ENCODE measurements around the gene SERPINI2.

Gene SERPINI2

GRCh38 chr3:167473863-167474262 is at the start of gene SERPINI2:
SERPINI2 (minus strand) TSS chr3:167474042; CDS start chr3:167471834, 2,208 bp downstream.
- Histone ChIP-seq H3K4me3 (ENCODE audit: low read length) (no peak within 1 kb of the TSS), H3K36me3 (ENCODE audit: control insufficient read depth, insufficient read depth, low read length) (no peaks in the 10 kb centered on the region), H3K27me3 (ENCODE audit: control insufficient read depth, insufficient read depth, low read length) (no peaks in the 10 kb centered on the region), H3K9me3 (ENCODE audit: control insufficient read depth, low read length) (no peaks in the 10 kb centered on the region), H3K4me1 (ENCODE audit: control insufficient read depth, insufficient read depth, low read length) (no peaks in the 10 kb centered on the region), H3K9ac (ENCODE audit: low read length) (no peak within 1 kb of the TSS)

GRCh38 chr3:167521006-167521355 is 47.1 kb upstream of the SERPINI2 start:
- H3K4me3 ChIP-seq (ENCODE audit: low read length): no peak overlapping the region
- no peak overlapping the region for H3K9ac ChIP-seq (ENCODE audit: low read length)
- H3K9me3 ChIP-seq (ENCODE audit: control insufficient read depth, low read length): no peaks in the 10 kb centered on the region
- no peaks in the 10 kb centered on the region for H3K4me1 ChIP-seq (ENCODE audit: control insufficient read depth, insufficient read depth, low read length)
- no peaks in the 10 kb centered on the region for H3K36me3 ChIP-seq (ENCODE audit: control insufficient read depth, insufficient read depth, low read length)
- no peaks in the 10 kb centered on the region for H3K27me3 ChIP-seq (ENCODE audit: control insufficient read depth, insufficient read depth, low read length)

- Histone ChIP-seq H3K4me3 (ENCODE audit: low read length) (no peak overlapping the region), H3K27me3 (ENCODE audit: control insufficient read depth, insufficient read depth, low read length) (no peaks in the 10 kb centered on the region), H3K9ac (ENCODE audit: low read length) (no peak overlapping the region), H3K4me1 (ENCODE audit: control insufficient read depth, insufficient read depth, low read length) (no peaks in the 10 kb centered on the region), H3K36me3 (ENCODE audit: control insufficient read depth, insufficient read depth, low read length) (no peaks in the 10 kb centered on the region), H3K9me3 (ENCODE audit: control insufficient read depth, low read length) (no peaks in the 10 kb centered on the region)
Observed at GRCh38 chr3:167520266-167521005, 46.6 kb upstream of the SERPINI2 start.

- no peaks in the 10 kb centered on the region for H3K27me3 ChIP-seq (ENCODE audit: control insufficient read depth, insufficient read depth, low read length)
- no peaks in the 10 kb centered on the region for H3K36me3 ChIP-seq (ENCODE audit: control insufficient read depth, insufficient read depth, low read length)
- H3K4me1 ChIP-seq (ENCODE audit: control insufficient read depth, insufficient read depth, low read length): no peaks in the 10 kb centered on the region
- H3K4me3 ChIP-seq (ENCODE audit: low read length): no peak overlapping the region
- H3K9ac ChIP-seq (ENCODE audit: low read length): no peak overlapping the region
- H3K9me3 ChIP-seq (ENCODE audit: control insufficient read depth, low read length): no peaks in the 10 kb centered on the region
Observed at GRCh38 chr3:167507954-167508353, 34.1 kb upstream of the SERPINI2 start.

GRCh38 chr3:167502401-167502800 is 28.6 kb upstream of the SERPINI2 start:
- Histone ChIP-seq H3K9ac (ENCODE audit: low read length) (no peak overlapping the region), H3K4me3 (ENCODE audit: low read length) (no peak overlapping the region), H3K36me3 (ENCODE audit: control insufficient read depth, insufficient read depth, low read length) (no peaks in the 10 kb centered on the region), H3K9me3 (ENCODE audit: control insufficient read depth, low read length) (no peaks in the 10 kb centered on the region), H3K4me1 (ENCODE audit: control insufficient read depth, insufficient read depth, low read length) (no peaks in the 10 kb centered on the region), H3K27me3 (ENCODE audit: control insufficient read depth, insufficient read depth, low read length) (no peaks in the 10 kb centered on the region)

GRCh38 chr3:167501941-167502340 is 28.1 kb upstream of the SERPINI2 start:
- H3K4me3 ChIP-seq (ENCODE audit: low read length): no peak overlapping the region
- H3K4me1 ChIP-seq (ENCODE audit: control insufficient read depth, insufficient read depth, low read length): no peaks in the 10 kb centered on the region
- H3K9me3 ChIP-seq (ENCODE audit: control insufficient read depth, low read length): no peaks in the 10 kb centered on the region
- no peaks in the 10 kb centered on the region for H3K27me3 ChIP-seq (ENCODE audit: control insufficient read depth, insufficient read depth, low read length)
- H3K36me3 ChIP-seq (ENCODE audit: control insufficient read depth, insufficient read depth, low read length): no peaks in the 10 kb centered on the region
- H3K9ac ChIP-seq (ENCODE audit: low read length): no peak overlapping the region

GRCh38 chr3:167497903-167498302 is 24.1 kb upstream of the SERPINI2 start:
- no peaks in the 10 kb centered on the region for H3K36me3 ChIP-seq (ENCODE audit: control insufficient read depth, insufficient read depth, low read length)
- H3K4me1 ChIP-seq (ENCODE audit: control insufficient read depth, insufficient read depth, low read length): no peaks in the 10 kb centered on the region
- H3K4me3 ChIP-seq (ENCODE audit: low read length): no peak overlapping the region
- H3K9ac ChIP-seq (ENCODE audit: low read length): no peak overlapping the region
- H3K27me3 ChIP-seq (ENCODE audit: control insufficient read depth, insufficient read depth, low read length): no peaks in the 10 kb centered on the region
- H3K9me3 ChIP-seq (ENCODE audit: control insufficient read depth, low read length): no peaks in the 10 kb centered on the region

GRCh38 chr3:167493244-167493643 is 19.4 kb upstream of the SERPINI2 start:
- Histone ChIP-seq H3K4me3 (ENCODE audit: low read length) (no peak overlapping the region), H3K36me3 (ENCODE audit: control insufficient read depth, insufficient read depth, low read length) (no peaks in the 10 kb centered on the region), H3K9me3 (ENCODE audit: control insufficient read depth, low read length) (no peaks in the 10 kb centered on the region), H3K27me3 (ENCODE audit: control insufficient read depth, insufficient read depth, low read length) (no peaks in the 10 kb centered on the region), H3K9ac (ENCODE audit: low read length) (no peak overlapping the region), H3K4me1 (ENCODE audit: control insufficient read depth, insufficient read depth, low read length) (no peaks in the 10 kb centered on the region)

- H3K4me3 ChIP-seq (ENCODE audit: low read length): no peak overlapping the region
- no peaks in the 10 kb centered on the region for H3K27me3 ChIP-seq (ENCODE audit: control insufficient read depth, insufficient read depth, low read length)
- H3K4me1 ChIP-seq (ENCODE audit: control insufficient read depth, insufficient read depth, low read length): no peaks in the 10 kb centered on the region
- no peak overlapping the region for H3K9ac ChIP-seq (ENCODE audit: low read length)
- no peaks in the 10 kb centered on the region for H3K36me3 ChIP-seq (ENCODE audit: control insufficient read depth, insufficient read depth, low read length)
- H3K9me3 ChIP-seq (ENCODE audit: control insufficient read depth, low read length): no peaks in the 10 kb centered on the region
Observed at GRCh38 chr3:167491621-167492020, 17.8 kb upstream of the SERPINI2 start.

- Histone ChIP-seq H3K36me3 (ENCODE audit: control insufficient read depth, insufficient read depth, low read length) (no peaks in the 10 kb centered on the region), H3K9ac (ENCODE audit: low read length) (no peak overlapping the region), H3K27me3 (ENCODE audit: control insufficient read depth, insufficient read depth, low read length) (no peaks in the 10 kb centered on the region), H3K9me3 (ENCODE audit: control insufficient read depth, low read length) (no peaks in the 10 kb centered on the region), H3K4me3 (ENCODE audit: low read length) (no peak overlapping the region), H3K4me1 (ENCODE audit: control insufficient read depth, insufficient read depth, low read length) (no peaks in the 10 kb centered on the region)
Observed at GRCh38 chr3:167489571-167489970, 15.7 kb upstream of the SERPINI2 start.

- H3K4me1 ChIP-seq (ENCODE audit: control insufficient read depth, insufficient read depth, low read length): no peaks in the 10 kb centered on the region
- H3K36me3 ChIP-seq (ENCODE audit: control insufficient read depth, insufficient read depth, low read length): no peaks in the 10 kb centered on the region
- H3K9ac ChIP-seq (ENCODE audit: low read length): no peak overlapping the region
- no peaks in the 10 kb centered on the region for H3K9me3 ChIP-seq (ENCODE audit: control insufficient read depth, low read length)
- no peaks in the 10 kb centered on the region for H3K27me3 ChIP-seq (ENCODE audit: control insufficient read depth, insufficient read depth, low read length)
- no peak overlapping the region for H3K4me3 ChIP-seq (ENCODE audit: low read length)
Observed at GRCh38 chr3:167487556-167487955, 13.7 kb upstream of the SERPINI2 start.

GRCh38 chr3:167484551-167484950 is 10.7 kb upstream of the SERPINI2 start:
- Histone ChIP-seq H3K4me1 (ENCODE audit: control insufficient read depth, insufficient read depth, low read length) (no peaks in the 10 kb centered on the region), H3K27me3 (ENCODE audit: control insufficient read depth, insufficient read depth, low read length) (no peaks in the 10 kb centered on the region), H3K9me3 (ENCODE audit: control insufficient read depth, low read length) (no peaks in the 10 kb centered on the region), H3K9ac (ENCODE audit: low read length) (no peak overlapping the region), H3K36me3 (ENCODE audit: control insufficient read depth, insufficient read depth, low read length) (no peaks in the 10 kb centered on the region), H3K4me3 (ENCODE audit: low read length) (no peak overlapping the region)

Data from mucosa of stomach (tissue), 1 donor.